HG02943 (cell line): ENCODE data around the gene PRAMEF1.
"Not testable (repeated sequence)": the region's sequence is repeated elsewhere in the genome, so short reads cannot be mapped to it uniquely, and the experiment has no call there.

Source experiments
- ATAC-seq: cut with Tn5 transposase; IDR thresholded peaks from one replicate; pipeline ENCODE4 v1.9.1; 2021; ENCODE audit warnings: mild to moderate bottlenecking, low read depth, moderate library complexity; ENCODE audit not compliant: unreplicated experiment

PRAMEF1 gene, protein sequence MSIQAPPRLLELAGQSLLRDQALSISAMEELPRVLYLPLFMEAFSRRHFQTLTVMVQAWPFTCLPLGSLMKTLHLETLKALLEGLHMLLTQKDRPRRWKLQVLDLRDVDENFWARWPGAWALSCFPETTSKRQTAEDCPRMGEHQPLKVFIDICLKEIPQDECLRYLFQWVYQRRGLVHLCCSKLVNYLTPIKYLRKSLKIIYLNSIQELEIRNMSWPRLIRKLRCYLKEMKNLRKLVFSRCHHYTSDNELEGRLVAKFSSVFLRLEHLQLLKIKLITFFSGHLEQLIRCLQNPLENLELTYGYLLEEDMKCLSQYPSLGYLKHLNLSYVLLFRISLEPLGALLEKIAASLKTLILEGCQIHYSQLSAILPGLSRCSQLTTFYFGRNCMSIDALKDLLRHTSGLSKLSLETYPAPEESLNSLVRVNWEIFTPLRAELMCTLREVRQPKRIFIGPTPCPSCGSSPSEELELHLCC

DNA sequence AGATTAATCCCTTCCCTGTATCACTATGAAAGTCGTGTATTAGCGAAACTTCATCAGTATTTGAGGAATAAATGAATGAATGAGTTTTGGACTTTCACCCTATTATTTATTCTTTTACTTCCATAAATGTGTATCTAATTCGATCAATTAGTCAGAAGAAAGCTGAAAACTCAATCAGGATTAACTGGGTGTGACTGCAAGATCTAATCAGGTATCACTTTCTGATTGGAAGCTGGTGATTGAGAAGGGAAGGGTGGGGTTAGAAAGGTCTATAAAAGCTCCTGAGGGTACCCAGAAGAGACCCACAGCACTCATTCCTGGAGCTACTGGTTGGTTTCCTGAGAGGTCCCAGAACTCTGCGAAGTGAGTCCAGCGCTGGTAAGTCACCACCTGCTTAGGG, at the start of gene PRAMEF1:
Gene PRAMEF1 (plus strand): TSS at position 301 of the 400 bp plus-strand sequence. CDS start 1,831 bp downstream, outside the sequence.
- ATAC-seq: not testable (repeated sequence)

GRCh38 chr1:12741946-12742345, 49.3 kb upstream of the PRAMEF1 start:
- ATAC-seq: no peak

- ATAC-seq: no peak
Measured at GRCh38 chr1:12745126-12745991, 45.8 kb upstream of the PRAMEF1 start.

DNA sequence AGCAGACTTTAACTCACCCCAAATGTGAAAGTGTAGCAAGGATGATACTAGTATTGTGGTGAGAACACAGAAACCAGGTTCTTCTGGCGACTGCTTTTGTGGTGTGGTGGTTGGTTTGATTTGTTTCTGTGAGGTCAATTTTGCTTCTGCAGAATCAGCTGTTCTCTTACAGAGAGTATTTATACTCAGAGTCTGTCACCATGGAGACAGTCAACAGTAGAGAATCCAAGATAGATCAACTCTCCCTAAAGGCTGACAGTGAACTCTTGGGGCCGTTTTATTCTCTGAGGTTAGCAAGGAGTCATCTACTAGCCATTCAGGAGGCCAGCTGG, 45.2 kb upstream of the PRAMEF1 start, which contains the start of gene CFAP107:
Gene CFAP107 (plus strand): TSS at position 209 of the 332 bp plus-strand sequence. CDS start 231 bp downstream, outside the sequence.
- no peak for ATAC-seq

GRCh38 chr1:12748778-12749355, 42.3 kb upstream of the PRAMEF1 start:
- no peak for ATAC-seq

- no peak for ATAC-seq
Measured at GRCh38 chr1:12754738-12755137, 36.5 kb upstream of the PRAMEF1 start.

DNA sequence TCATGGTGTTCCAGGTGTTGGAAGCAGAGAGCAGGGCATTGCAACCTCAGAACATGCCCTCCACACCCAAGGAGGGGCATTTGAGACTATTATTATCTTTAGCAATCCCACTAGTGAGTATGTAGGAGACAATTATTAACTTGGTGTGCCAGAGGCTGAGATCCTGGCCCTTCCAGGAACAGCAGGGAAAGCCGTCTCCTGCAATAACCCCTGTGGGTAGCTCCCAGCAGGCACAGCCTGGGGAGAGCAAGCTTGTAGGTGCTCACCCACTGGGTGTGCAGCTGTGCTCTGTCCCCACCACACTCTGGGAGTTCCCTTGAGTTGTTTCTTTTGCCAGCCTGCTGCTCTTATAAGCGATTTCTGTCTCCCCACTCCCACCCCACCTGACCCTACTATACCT, 34.9 kb upstream of the PRAMEF1 start:
- ATAC-seq: no peak

- no peak for ATAC-seq
Measured at GRCh38 chr1:12756768-12757413, 34.3 kb upstream of the PRAMEF1 start.

DNA sequence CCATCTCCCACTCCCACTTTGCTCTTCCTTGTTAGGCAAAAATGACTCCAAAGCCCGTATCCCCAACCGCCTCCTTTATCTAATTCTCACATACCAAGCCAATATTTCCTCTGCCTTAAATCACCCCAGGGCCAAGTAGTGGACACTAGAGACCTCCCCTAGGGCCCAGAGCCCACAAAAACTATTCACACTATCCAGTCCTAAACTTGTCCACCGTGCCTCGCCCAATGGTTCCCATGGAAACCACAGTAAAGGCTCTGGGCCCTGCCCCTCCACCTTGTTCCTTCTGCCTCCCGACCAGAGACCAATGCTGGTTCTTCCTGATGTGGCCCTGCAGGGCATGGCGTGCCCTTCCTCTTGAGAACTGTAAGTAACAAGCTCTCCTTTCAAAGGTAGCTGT, 33.4 kb upstream of the PRAMEF1 start:
- no peak for ATAC-seq

GRCh38 chr1:12760256-12760795, 30.9 kb upstream of the PRAMEF1 start:
- ATAC-seq: no peak

DNA sequence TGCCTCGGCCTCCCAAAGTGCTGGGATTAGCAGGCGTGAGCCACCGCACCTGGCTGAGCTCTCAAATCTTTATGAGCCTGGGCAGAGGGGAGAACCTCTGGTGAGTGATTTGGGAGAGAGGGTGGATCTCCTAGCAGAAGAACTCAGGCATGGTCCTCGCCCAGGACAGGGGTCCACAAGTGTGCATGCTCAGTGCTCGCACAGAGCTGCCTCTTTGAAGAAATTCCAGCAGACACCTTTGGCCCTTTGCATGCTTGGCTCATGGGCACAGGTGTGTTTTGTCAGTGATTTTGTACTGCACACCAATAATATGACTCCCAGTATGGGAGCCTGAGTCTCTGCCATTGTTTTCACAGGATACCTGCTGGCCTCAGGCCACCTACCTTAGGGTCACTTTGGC, 29.4 kb upstream of the PRAMEF1 start:
- ATAC-seq: no peak

DNA sequence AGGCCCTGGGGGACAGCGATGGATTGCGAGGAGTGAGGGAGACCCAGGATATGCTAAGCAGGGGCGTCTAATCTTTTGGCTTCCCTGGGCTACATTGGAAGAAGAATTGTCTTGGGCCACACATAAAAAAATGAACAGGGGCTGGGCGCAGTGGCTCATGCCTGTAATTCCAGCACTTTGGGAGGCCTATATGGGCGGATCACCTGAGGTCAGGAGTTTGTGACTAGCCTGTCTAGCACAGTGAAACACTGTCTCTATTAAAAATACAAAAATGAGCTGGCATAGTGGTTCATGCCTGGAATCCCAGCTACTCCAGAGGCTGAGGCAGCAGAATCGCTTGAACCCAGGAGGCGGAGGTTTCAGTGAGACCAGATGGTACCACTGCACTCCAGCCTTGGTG, 28.4 kb upstream of the PRAMEF1 start:
- ATAC-seq: no peak

- no peak for ATAC-seq
Measured at GRCh38 chr1:12763479-12763878, 27.7 kb upstream of the PRAMEF1 start.

- no peak for ATAC-seq
Measured at GRCh38 chr1:12764016-12764415, 27.2 kb upstream of the PRAMEF1 start.

DNA sequence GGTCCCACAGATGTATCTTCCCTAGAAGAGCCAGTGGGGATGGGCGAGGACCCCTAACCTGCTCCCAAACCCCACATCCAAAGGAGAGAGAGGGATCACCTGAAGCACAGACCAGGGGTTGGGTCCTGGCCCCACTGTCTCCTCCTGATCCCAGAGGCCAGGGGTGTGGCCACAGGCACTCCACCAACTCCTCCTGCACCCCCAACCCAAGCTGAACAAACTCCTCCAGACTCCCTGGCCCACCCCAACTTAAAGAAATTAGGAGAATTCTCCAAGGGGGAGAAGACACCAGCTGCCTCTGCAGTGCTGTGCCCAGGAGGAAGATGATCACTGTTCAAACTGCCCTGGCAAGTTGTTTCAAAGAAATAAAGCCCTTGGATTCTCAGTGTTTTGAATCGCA, 22.2 kb upstream of the PRAMEF1 start:
- no peak for ATAC-seq

DNA sequence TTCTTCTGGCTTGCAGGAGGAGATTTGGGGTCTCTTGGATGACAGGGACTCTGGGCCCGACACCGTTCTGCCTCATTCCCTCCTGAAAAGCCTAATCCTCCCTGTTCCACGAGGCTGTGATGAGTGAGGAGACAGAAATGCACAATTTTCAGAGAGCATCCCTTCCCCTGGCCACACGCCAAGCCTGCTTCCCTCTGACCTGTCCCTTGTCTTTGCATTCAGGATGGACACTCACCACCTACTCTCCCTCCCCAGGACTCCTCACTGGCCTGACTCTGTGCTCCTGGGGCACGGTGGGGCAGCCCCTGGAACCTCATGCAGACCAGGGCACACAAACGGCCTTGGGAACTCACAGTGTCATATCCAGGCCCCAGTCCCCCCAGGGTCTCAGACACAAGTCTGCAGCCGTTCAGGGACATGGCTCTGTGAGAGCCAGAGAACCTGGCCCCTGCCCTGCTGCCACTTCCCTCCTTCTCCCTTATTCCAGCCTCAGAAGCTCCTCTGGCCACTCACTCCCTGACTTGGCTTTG, 21.2 kb upstream of the PRAMEF1 start:
- ATAC-seq: no peak

DNA sequence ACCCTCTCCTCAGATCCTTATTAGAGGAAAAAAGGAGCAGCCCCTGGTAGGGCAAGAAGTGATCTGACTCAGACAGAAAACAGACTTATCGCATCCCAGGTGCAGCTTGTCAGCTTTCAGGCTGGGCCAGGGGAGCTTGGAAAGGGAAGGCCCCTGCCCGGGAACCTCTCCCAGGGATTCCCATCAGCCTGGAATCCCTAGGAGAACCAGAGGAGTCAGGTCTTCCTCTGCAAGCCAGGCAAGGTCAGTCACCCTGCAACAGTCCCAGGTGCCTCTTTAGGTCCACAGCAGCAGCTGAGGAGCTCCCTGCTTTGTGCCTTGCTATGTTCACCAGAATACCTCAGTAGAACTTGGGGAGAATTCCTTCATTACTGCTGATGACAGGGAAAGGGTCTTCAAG, 20.6 kb upstream of the PRAMEF1 start:
- ATAC-seq: no peak

DNA sequence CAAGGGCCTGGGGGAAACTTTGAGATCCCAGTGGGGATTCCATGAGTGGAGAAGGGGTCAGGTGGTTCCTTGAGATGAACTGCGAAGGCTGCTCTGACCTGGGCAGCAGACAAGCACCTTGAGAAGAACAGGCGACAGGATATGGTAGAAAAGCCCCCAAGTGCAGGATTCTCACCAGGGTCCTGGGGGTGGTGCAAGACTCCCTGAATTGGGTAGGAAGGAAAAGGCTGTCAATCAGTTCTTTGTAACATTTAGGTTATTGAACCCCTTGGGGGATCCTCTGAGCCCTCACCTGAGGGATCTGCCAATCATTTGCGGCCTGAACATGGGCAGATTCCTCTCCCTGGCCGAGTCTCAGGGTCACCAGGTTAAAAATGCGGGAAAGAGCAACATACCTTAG, 20.0 kb upstream of the PRAMEF1 start:
- ATAC-seq: no peak

- no peak for ATAC-seq
Measured at GRCh38 chr1:12772520-12772919, 18.7 kb upstream of the PRAMEF1 start.

GRCh38 chr1:12773438-12773837, 17.8 kb upstream of the PRAMEF1 start, which contains the start of gene PRAMEF12:
Gene PRAMEF12, plus strand, starts transcription at chr1:12773738. Its CDS starts 1,130 bp downstream, at chr1:12774868.
- ATAC-seq: no peak
